MM.1S (cell line): ENCODE measurements around the gene CDSN.

ENCODE experiments used
- DNase-seq: peaks from one replicate; pipeline ENCODE4 v3.0.0-alpha.2; 2015
- H2AFZ ChIP-seq: fragments of 300-600 bp; sonication (generic); 2 replicates; pipeline ENCODE4 v1.6.0; 2016; ENCODE audit warnings: antibody characterized with exemption, low read length
- H3F3A ChIP-seq: fragments of 300-600 bp; sonication (generic); 2 replicates; pipeline ENCODE4 v1.6.1; 2016; ENCODE audit warnings: mild to moderate bottlenecking, antibody characterized with exemption, low read length, moderate library complexity, mixed read lengths; ENCODE audit not compliant: insufficient read depth
- H3K27ac ChIP-seq: fragments of 300-600 bp; sonication (generic); 2 replicates; pipeline ENCODE4 v1.5.1; 2016; ENCODE audit warnings: mild to moderate bottlenecking, low read length
- H3K27me3 ChIP-seq: fragments of 300-600 bp; sonication (generic); replicated peaks from 2 replicates; pipeline ENCODE4 v1.6.0; 2016; ENCODE audit warnings: low read length; ENCODE audit not compliant: insufficient read depth
- H3K36me3 ChIP-seq: fragments of 300-600 bp; sonication (generic); replicated peaks from 2 replicates; pipeline ENCODE4 v1.6.1; 2016; ENCODE audit warnings: mild to moderate bottlenecking, low read length, mixed read lengths; ENCODE audit not compliant: insufficient read depth
- H3K4me1 ChIP-seq: fragments of 300-600 bp; sonication (generic); 2 replicates; pipeline ENCODE4 v1.6.1; 2016; ENCODE audit warnings: low read length, mixed read lengths
- H3K4me2 ChIP-seq: fragments of 300-600 bp; sonication (generic); 2 replicates; pipeline ENCODE4 v1.6.0; 2016; ENCODE audit warnings: low read depth, low read length
- H3K4me3 ChIP-seq: fragments of 300-600 bp; sonication (generic); 2 replicates; pipeline ENCODE4 v1.5.1; 2016; ENCODE audit warnings: low read length, mixed read lengths
- H3K79me2 ChIP-seq: fragments of 300-600 bp; sonication (generic); 2 replicates; pipeline ENCODE4 v1.6.1; 2016; ENCODE audit warnings: mixed run types, low read length, mixed read lengths
- H3K9ac ChIP-seq: fragments of 300-600 bp; sonication (generic); 2 replicates; pipeline ENCODE4 v1.6.1; 2016; ENCODE audit warnings: low read length, mixed read lengths
- H3K9me2 ChIP-seq: fragments of 300-600 bp; sonication (generic); replicated peaks from 2 replicates; pipeline ENCODE4 v1.6.1; 2016; ENCODE audit warnings: mild to moderate bottlenecking, low read length, mixed read lengths; ENCODE audit not compliant: insufficient read depth
- H3K9me3 ChIP-seq: fragments of 300-600 bp; sonication (generic); replicated peaks from 2 replicates; pipeline ENCODE4 v1.6.1; 2016; ENCODE audit warnings: mild to moderate bottlenecking, low read length, mixed read lengths; ENCODE audit not compliant: insufficient read depth
- H4K20me1 ChIP-seq: fragments of 300-600 bp; sonication (generic); 2 replicates; pipeline ENCODE4 v1.6.1; 2016; ENCODE audit warnings: mild to moderate bottlenecking, low read length, moderate library complexity, mixed read lengths; ENCODE audit not compliant: insufficient read depth
- EZH2 ChIP-seq: fragments of 300-600 bp; sonication (generic); optimal IDR thresholded peaks from 2 replicates; pipeline ENCODE3; 2017; ENCODE audit warnings: low read depth, mild to moderate bottlenecking, antibody characterized with exemption, low read length, mixed read lengths
- EZH2phosphoT487 ChIP-seq: fragments of 300-600 bp; sonication (generic); IDR thresholded peaks from 2 replicates; pipeline ENCODE4 v1.6.1; 2018; ENCODE audit warnings: antibody characterized with exemption, low read length
- TF ChIP-seq, protein P1 (sequence below): fragments of 300-600 bp; sonication (generic); IDR thresholded peaks from 2 replicates; pipeline ENCODE4 v1.5.1; 2016; ENCODE audit warnings: antibody characterized with exemption, low read length, mixed read lengths

CDSN gene

DNA sequence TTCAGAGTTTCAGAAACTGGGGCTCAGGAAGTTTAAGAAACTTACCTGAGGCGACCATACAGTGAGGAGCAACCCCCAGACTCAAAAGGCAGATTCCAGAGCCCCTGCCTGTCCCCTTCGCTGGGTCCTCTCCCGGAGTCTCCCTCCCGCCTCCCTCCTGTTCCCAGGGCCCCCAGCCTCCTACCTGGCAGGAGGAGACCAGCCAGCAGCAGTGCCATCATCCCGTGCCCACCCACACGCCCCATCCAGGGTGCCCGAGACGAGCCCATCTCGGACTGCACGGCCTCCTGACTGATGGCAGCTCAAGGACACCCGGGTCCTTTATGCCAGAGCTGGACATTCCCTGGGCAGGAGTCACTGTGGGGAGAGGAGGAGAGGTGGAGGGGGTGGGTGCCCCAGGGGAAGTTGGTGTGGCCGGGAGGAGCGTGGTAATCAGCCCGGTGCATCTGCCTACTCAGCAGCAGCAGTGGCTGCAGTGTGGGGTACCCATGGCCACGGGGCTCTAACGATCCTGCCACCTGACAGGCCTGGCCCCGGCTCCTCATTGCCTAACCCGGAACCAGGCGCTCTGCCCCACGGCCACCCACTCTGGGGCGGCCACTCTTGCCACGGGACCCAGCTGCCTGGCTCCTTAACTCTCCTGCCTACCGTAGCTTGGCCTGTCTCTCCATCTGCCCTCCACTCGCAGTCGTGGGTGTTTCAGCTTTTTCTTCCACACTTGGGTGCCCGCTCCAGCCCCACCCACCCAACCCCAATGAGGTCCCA, at the start of gene CDSN:
TSS of gene CDSN (minus strand) at position 296 of the 765 bp plus-strand sequence. CDS start at position 269, 27 bp downstream.
- H3K4me2 ChIP-seq, result no peak within 1 kb of the TSS
- H3K27me3 ChIP-seq, result peaks cover 66% of the 10 kb centered on the region
- no peaks in the 10 kb centered on the region for H4K20me1 ChIP-seq
- H3K79me2 ChIP-seq, result no peaks in the 10 kb centered on the region
- H3K36me3 ChIP-seq, result no peaks in the 10 kb centered on the region
- no peaks in the 10 kb centered on the region for H3K9me2 ChIP-seq
- H3K27ac ChIP-seq, result no peak within 1 kb of the TSS
- H3F3A ChIP-seq, result no peaks in the 10 kb centered on the region
- no peaks in the 10 kb centered on the region for H3K4me1 ChIP-seq
- no peaks in the 10 kb centered on the region for H3K9me3 ChIP-seq
- DNase-seq, result no peak
- no peak within 1 kb of the TSS for H2AFZ ChIP-seq
- TF ChIP-seq EZH2phosphoT487 (no peak), EZH2 (no peak)
- TF ChIP-seq, protein P1, sequence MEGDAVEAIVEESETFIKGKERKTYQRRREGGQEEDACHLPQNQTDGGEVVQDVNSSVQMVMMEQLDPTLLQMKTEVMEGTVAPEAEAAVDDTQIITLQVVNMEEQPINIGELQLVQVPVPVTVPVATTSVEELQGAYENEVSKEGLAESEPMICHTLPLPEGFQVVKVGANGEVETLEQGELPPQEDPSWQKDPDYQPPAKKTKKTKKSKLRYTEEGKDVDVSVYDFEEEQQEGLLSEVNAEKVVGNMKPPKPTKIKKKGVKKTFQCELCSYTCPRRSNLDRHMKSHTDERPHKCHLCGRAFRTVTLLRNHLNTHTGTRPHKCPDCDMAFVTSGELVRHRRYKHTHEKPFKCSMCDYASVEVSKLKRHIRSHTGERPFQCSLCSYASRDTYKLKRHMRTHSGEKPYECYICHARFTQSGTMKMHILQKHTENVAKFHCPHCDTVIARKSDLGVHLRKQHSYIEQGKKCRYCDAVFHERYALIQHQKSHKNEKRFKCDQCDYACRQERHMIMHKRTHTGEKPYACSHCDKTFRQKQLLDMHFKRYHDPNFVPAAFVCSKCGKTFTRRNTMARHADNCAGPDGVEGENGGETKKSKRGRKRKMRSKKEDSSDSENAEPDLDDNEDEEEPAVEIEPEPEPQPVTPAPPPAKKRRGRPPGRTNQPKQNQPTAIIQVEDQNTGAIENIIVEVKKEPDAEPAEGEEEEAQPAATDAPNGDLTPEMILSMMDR, result no peak
- H3K9ac ChIP-seq, result no peak within 1 kb of the TSS
- H3K4me3 ChIP-seq, result no peak within 1 kb of the TSS

DNA sequence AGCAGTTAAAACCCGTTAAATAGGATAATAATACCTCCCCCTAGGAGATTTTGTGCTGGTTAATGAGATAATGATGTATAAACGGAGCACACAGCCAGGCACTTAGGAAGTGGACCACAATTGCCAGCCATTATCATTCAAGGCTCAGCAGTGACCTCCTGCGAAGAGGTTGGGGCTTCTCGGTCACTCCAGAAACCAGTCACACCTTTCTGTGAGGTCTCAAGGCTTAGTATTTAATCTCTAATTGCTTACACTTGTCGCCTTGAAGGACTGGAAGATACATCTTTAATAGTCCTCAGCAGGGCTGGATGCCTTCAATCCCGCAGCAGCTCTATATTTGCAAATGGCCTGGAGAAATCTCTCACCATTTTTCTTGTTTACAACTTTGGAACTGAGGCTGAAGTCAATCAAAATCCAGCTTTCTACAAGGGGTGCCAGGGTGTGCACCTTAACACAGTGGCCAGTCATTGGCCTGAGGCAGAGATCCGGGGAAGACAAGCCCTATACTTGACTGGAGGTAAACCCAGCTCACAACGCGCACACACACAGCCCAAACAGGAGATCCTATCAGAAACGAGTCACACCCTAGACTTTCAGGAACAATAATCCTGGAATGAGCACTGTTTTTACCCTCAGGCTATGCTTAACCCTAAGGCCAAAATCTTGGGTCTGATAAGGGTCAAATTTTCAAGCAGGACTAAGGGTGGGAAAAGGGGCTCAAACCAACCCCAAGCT, 49.0 kb upstream of the CDSN start:
- Histone ChIP-seq H2AFZ (no peak overlapping the region), H3K4me1 (peaks cover 7% of the 10 kb centered on the region), H4K20me1 (no peaks in the 10 kb centered on the region), H3K9me3 (no peaks in the 10 kb centered on the region), H3K27me3 (no peaks in the 10 kb centered on the region), H3K36me3 (no peaks in the 10 kb centered on the region), H3K79me2 (no peaks in the 10 kb centered on the region), H3F3A (peaks cover 3% of the 10 kb centered on the region), H3K9ac (no peak overlapping the region), H3K9me2 (no peaks in the 10 kb centered on the region), H3K4me2 (no peak overlapping the region), H3K4me3 (no peak overlapping the region), H3K27ac (no peak overlapping the region)
- no peak for TF ChIP-seq EZH2phosphoT487
- TF ChIP-seq, protein P1, result no peak
- TF ChIP-seq EZH2, result no peak
- no peak for DNase-seq

DNA sequence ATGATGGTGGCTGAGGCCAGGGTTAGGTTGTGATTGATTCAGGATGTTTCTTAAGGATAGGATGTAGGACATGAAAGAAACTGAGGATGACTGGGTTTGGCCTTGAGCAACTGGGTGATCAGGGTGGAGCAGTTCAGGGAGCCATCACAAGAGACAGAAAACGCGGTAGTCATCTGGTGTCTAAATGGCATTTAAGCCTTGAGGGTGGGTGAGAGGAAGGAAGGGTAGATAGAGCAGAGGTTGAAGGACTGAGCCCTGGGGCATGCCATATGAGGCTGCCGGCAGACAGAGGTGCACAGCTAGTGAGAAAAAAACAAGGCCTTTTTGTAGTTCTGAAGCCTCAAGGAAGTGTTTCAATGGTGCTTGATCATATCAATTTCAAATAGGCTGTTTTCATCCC, 48.4 kb upstream of the CDSN start:
- Histone ChIP-seq H3K27ac (no peak overlapping the region), H3K9me2 (no peaks in the 10 kb centered on the region), H3K27me3 (no peaks in the 10 kb centered on the region), H3K4me3 (no peak overlapping the region), H3K4me2 (no peak overlapping the region), H3K4me1 (peaks cover 13% of the 10 kb centered on the region), H4K20me1 (no peaks in the 10 kb centered on the region), H3F3A (peaks cover 3% of the 10 kb centered on the region), H2AFZ (no peak overlapping the region), H3K9me3 (no peaks in the 10 kb centered on the region), H3K79me2 (no peaks in the 10 kb centered on the region), H3K9ac (no peak overlapping the region), H3K36me3 (no peaks in the 10 kb centered on the region)
- TF ChIP-seq EZH2phosphoT487 (no peak), EZH2 (no peak)
- no peak for DNase-seq
